Measurements from ENCODE around the gene CRYBA2.
A peak's percentile ranks its signal among the peaks of the same experiment; 100 is the strongest.

CRYBA2 gene

GRCh38 chr2:218961651-218962570 lies 31.3 kb downstream of the CRYBA2 start:
- 14% methylated on average over 12 of the region's 34 CpGs for WGBS (ENCODE audit: insufficient coverage)
- H3K4me1 ChIP-seq (ENCODE audit: control extremely low read depth in 1 of 4, control insufficient read depth in 4 of 4, insufficient read depth in 4 of 4, low read length in 3 of 4), result peaks cover 0 to 24% (median 10%) of the 10 kb centered on the region in 4 experiments
- H3K4me3 ChIP-seq (ENCODE audit: control insufficient read depth in 1 of 7, extremely low read depth in 1 of 7, insufficient read depth in 4 of 7, low read depth in 2 of 7, low read length in 6 of 7), result no peak overlapping the region
- H3K27me3 ChIP-seq (replicated peaks in 2 of 5; ENCODE audit: control insufficient read depth in 4 of 5, insufficient read depth in 5 of 5, low read length in 4 of 5), result peaks cover 12 to 97% (median 41%) of the 10 kb centered on the region in 5 experiments
- ChIA-PET CTCF (no interaction called here), POLR2A (no interaction called here)
- peaks cover 0 to 4% (median 2%) of the 10 kb centered on the region in 5 experiments for H3K9me3 ChIP-seq (ENCODE audit: control extremely low read depth in 1 of 5, control insufficient read depth in 4 of 5, insufficient read depth in 2 of 5, low read depth in 1 of 5, low read length in 4 of 5)
- no peaks in the 10 kb centered on the region for H3K36me3 ChIP-seq (ENCODE audit: control insufficient read depth in 4 of 4, insufficient read depth in 4 of 4, low read length in 3 of 4)
- no peak overlapping the region for H3K27ac ChIP-seq (ENCODE audit: insufficient read depth in 1 of 2, low read depth in 1 of 2, low read length in 2 of 2, poor library complexity in 1 of 2, severe bottlenecking in 2 of 2)
- DNase-seq, result no peak

GRCh38 chr2:218961229-218961628 lies 32.0 kb downstream of the CRYBA2 start:
- Histone ChIP-seq H3K36me3 (ENCODE audit: control insufficient read depth in 4 of 4, insufficient read depth in 4 of 4, low read length in 3 of 4) (no peaks in the 10 kb centered on the region), H3K27ac (ENCODE audit: insufficient read depth in 1 of 2, low read depth in 1 of 2, low read length in 2 of 2, poor library complexity in 1 of 2, severe bottlenecking in 2 of 2) (no peak overlapping the region), H3K4me3 (ENCODE audit: control insufficient read depth in 1 of 7, extremely low read depth in 1 of 7, insufficient read depth in 4 of 7, low read depth in 2 of 7, low read length in 6 of 7) (no peak overlapping the region), H3K27me3 (replicated peaks in 2 of 5; ENCODE audit: control insufficient read depth in 4 of 5, insufficient read depth in 5 of 5, low read length in 4 of 5) (peaks cover 14 to 98% (median 44%) of the 10 kb centered on the region in 5 experiments), H3K4me1 (ENCODE audit: control extremely low read depth in 1 of 4, control insufficient read depth in 4 of 4, insufficient read depth in 4 of 4, low read length in 3 of 4) (peaks cover 0 to 24% (median 10%) of the 10 kb centered on the region in 4 experiments), H3K9me3 (ENCODE audit: control extremely low read depth in 1 of 5, control insufficient read depth in 4 of 5, insufficient read depth in 2 of 5, low read depth in 1 of 5, low read length in 4 of 5) (peaks cover 0 to 4% (median 2%) of the 10 kb centered on the region in 5 experiments)
- CTCF ChIA-PET, result no interaction called here
- 14% methylated on average over 4 of the region's 4 CpGs for WGBS (ENCODE audit: insufficient coverage)
- DNase-seq, result no peak
- POLR2A ChIA-PET, result no interaction called here

- ChIA-PET POLR2A (no interaction called here), CTCF (no interaction called here)
- H3K27me3 ChIP-seq (replicated peaks in 2 of 5; ENCODE audit: control insufficient read depth in 4 of 5, insufficient read depth in 5 of 5, low read length in 4 of 5), result peaks cover 14 to 99% (median 46%) of the 10 kb centered on the region in 5 experiments
- no peaks in the 10 kb centered on the region for H3K36me3 ChIP-seq (ENCODE audit: control insufficient read depth in 4 of 4, insufficient read depth in 4 of 4, low read length in 3 of 4)
- peaks cover 0 to 4% (median 2%) of the 10 kb centered on the region in 5 experiments for H3K9me3 ChIP-seq (ENCODE audit: control extremely low read depth in 1 of 5, control insufficient read depth in 4 of 5, insufficient read depth in 2 of 5, low read depth in 1 of 5, low read length in 4 of 5)
- H3K4me1 ChIP-seq (ENCODE audit: control extremely low read depth in 1 of 4, control insufficient read depth in 4 of 4, insufficient read depth in 4 of 4, low read length in 3 of 4), result peaks cover 0 to 24% (median 10%) of the 10 kb centered on the region in 4 experiments
- DNase-seq, result no peak
- WGBS (ENCODE audit: insufficient coverage), result 3% methylated on average over 75 of the region's 87 CpGs
- no peak overlapping the region for H3K4me3 ChIP-seq (ENCODE audit: control insufficient read depth in 1 of 7, extremely low read depth in 1 of 7, insufficient read depth in 4 of 7, low read depth in 2 of 7, low read length in 6 of 7)
- no peak overlapping the region for H3K27ac ChIP-seq (ENCODE audit: insufficient read depth in 1 of 2, low read depth in 1 of 2, low read length in 2 of 2, poor library complexity in 1 of 2, severe bottlenecking in 2 of 2)
These were observed 32.7 kb downstream of the CRYBA2 start for GRCh38 chr2:218960309-218961165.

GRCh38 chr2:218959761-218960308 lies 33.4 kb downstream of the CRYBA2 start:
- Histone ChIP-seq H3K36me3 (ENCODE audit: control insufficient read depth in 4 of 4, insufficient read depth in 4 of 4, low read length in 3 of 4) (no peaks in the 10 kb centered on the region), H3K4me1 (ENCODE audit: control extremely low read depth in 1 of 4, control insufficient read depth in 4 of 4, insufficient read depth in 4 of 4, low read length in 3 of 4) (peaks cover 0 to 24% (median 10%) of the 10 kb centered on the region in 4 experiments), H3K27me3 (replicated peaks in 2 of 5; ENCODE audit: control insufficient read depth in 4 of 5, insufficient read depth in 5 of 5, low read length in 4 of 5) (peaks cover 14 to 99% (median 47%) of the 10 kb centered on the region in 5 experiments), H3K9me3 (ENCODE audit: control extremely low read depth in 1 of 5, control insufficient read depth in 4 of 5, insufficient read depth in 2 of 5, low read depth in 1 of 5, low read length in 4 of 5) (peaks cover 0 to 4% (median 2%) of the 10 kb centered on the region in 5 experiments), H3K4me3 (ENCODE audit: control insufficient read depth in 1 of 7, extremely low read depth in 1 of 7, insufficient read depth in 4 of 7, low read depth in 2 of 7, low read length in 6 of 7) (peak overlapping the region in 6 of 7 experiments; percentile 19 to 70 (median 48)), H3K27ac (ENCODE audit: insufficient read depth in 1 of 2, low read depth in 1 of 2, low read length in 2 of 2, poor library complexity in 1 of 2, severe bottlenecking in 2 of 2) (no peak overlapping the region)
- POLR2A ChIA-PET, result no interaction called here
- CTCF ChIA-PET, result interaction anchor here (0.9 kb wide), 1 partner anchor 63 kb away, joined by 3 read pairs; no protein-coding TSS in a partner anchor
- 2% methylated on average over 57 of the region's 67 CpGs for WGBS (ENCODE audit: insufficient coverage)
- no peak for DNase-seq

- peaks cover 11 to 96% (median 49%) of the 10 kb centered on the region in 5 experiments for H3K27me3 ChIP-seq (replicated peaks in 2 of 5; ENCODE audit: control insufficient read depth in 4 of 5, insufficient read depth in 5 of 5, low read length in 4 of 5)
- peaks cover 0 to 4% (median 2%) of the 10 kb centered on the region in 5 experiments for H3K9me3 ChIP-seq (ENCODE audit: control extremely low read depth in 1 of 5, control insufficient read depth in 4 of 5, insufficient read depth in 2 of 5, low read depth in 1 of 5, low read length in 4 of 5)
- no peaks in the 10 kb centered on the region for H3K36me3 ChIP-seq (ENCODE audit: control insufficient read depth in 4 of 4, insufficient read depth in 4 of 4, low read length in 3 of 4)
- peaks cover 0 to 24% (median 10%) of the 10 kb centered on the region in 4 experiments for H3K4me1 ChIP-seq (ENCODE audit: control extremely low read depth in 1 of 4, control insufficient read depth in 4 of 4, insufficient read depth in 4 of 4, low read length in 3 of 4)
- POLR2A ChIA-PET, result no interaction called here
- 3% methylated on average over 29 of the region's 37 CpGs for WGBS (ENCODE audit: insufficient coverage)
- H3K27ac ChIP-seq (ENCODE audit: insufficient read depth in 1 of 2, low read depth in 1 of 2, low read length in 2 of 2, poor library complexity in 1 of 2, severe bottlenecking in 2 of 2), result no peak within 1 kb of the TSS
- CTCF ChIA-PET, result interaction anchor here (0.9 to 1.6 kb wide), 2 partner anchors 21 to 63 kb away, joined by 3 to 4 read pairs; no protein-coding TSS in a partner anchor
- H3K4me3 ChIP-seq (ENCODE audit: control insufficient read depth in 1 of 7, extremely low read depth in 1 of 7, insufficient read depth in 4 of 7, low read depth in 2 of 7, low read length in 6 of 7), result peak within 1 kb of the TSS in 6 of 7 experiments; percentile 19 to 70 (median 48)
- DNase-seq, result peak; percentile 85 to 91 (median 90)
These were observed 34.0 kb downstream of the CRYBA2 start, which contains the start of gene CDK5R2 for GRCh38 chr2:218959141-218959731. Gene CDK5R2 (plus strand): TSS chr2:218959666. CDS start chr2:218959821, 155 bp downstream.

- H3K4me1 ChIP-seq (ENCODE audit: control extremely low read depth in 1 of 4, control insufficient read depth in 4 of 4, insufficient read depth in 4 of 4, low read length in 3 of 4), result peaks cover 0 to 24% (median 10%) of the 10 kb centered on the region in 4 experiments
- H3K4me3 ChIP-seq (ENCODE audit: control insufficient read depth in 1 of 7, extremely low read depth in 1 of 7, insufficient read depth in 4 of 7, low read depth in 2 of 7, low read length in 6 of 7), result no peak overlapping the region
- peaks cover 0 to 4% (median 2%) of the 10 kb centered on the region in 5 experiments for H3K9me3 ChIP-seq (ENCODE audit: control extremely low read depth in 1 of 5, control insufficient read depth in 4 of 5, insufficient read depth in 2 of 5, low read depth in 1 of 5, low read length in 4 of 5)
- POLR2A ChIA-PET, result interaction anchor here (0.9 kb wide), 1 partner anchor 94 kb away, joined by 3 read pairs; no protein-coding TSS in a partner anchor
- no CpG with 5 or more reads among the region's 1 CpG for WGBS (ENCODE audit: insufficient coverage)
- peaks cover 6 to 93% (median 44%) of the 10 kb centered on the region in 5 experiments for H3K27me3 ChIP-seq (replicated peaks in 2 of 5; ENCODE audit: control insufficient read depth in 4 of 5, insufficient read depth in 5 of 5, low read length in 4 of 5)
- DNase-seq, result no peak
- no peak overlapping the region for H3K27ac ChIP-seq (ENCODE audit: insufficient read depth in 1 of 2, low read depth in 1 of 2, low read length in 2 of 2, poor library complexity in 1 of 2, severe bottlenecking in 2 of 2)
- no peaks in the 10 kb centered on the region for H3K36me3 ChIP-seq (ENCODE audit: control insufficient read depth in 4 of 4, insufficient read depth in 4 of 4, low read length in 3 of 4)
- CTCF ChIA-PET, result interaction anchor here (0.6 to 1.6 kb wide), 3 partner anchors 22 to 109 kb away, joined by 3 to 4 read pairs (median 3); no protein-coding TSS in a partner anchor
These were observed 34.9 kb downstream of the CRYBA2 start for GRCh38 chr2:218958276-218958675.
